HEK293T (cell line): ENCODE measurements around the gene MTA3.
"Not testable (repeated sequence)": the region's sequence is repeated elsewhere in the genome, so short reads cannot be mapped to it uniquely, and the experiment has no call there.

Experiments
- ARNT ChIP-seq: fragments of 450-650 bp; IDR thresholded peaks from 2 replicates; pipeline ENCODE4 v1.6.1; 2017; ENCODE audit warnings: mild to moderate bottlenecking
- BHLHE40 ChIP-seq: fragments of 450-650 bp; IDR thresholded peaks from 2 replicates; pipeline ENCODE4 v1.6.1; 2016; ENCODE audit warnings: mild to moderate bottlenecking, moderate library complexity, borderline replicate concordance
- CTBP1 ChIP-seq: fragments of 450-650 bp; IDR thresholded peaks from 2 replicates; pipeline ENCODE4 v1.6.1; 2016; ENCODE audit warnings: borderline replicate concordance
- ELF4 ChIP-seq: fragments of 450-650 bp; IDR thresholded peaks from 2 replicates; pipeline ENCODE4 v1.6.1; 2017; ENCODE audit warnings: antibody characterized with exemption
- FOXK2 ChIP-seq: fragments of 450-650 bp; IDR thresholded peaks from 2 replicates; pipeline ENCODE4 v1.6.1; 2016; ENCODE audit warnings: mild to moderate bottlenecking
- FOXM1 ChIP-seq: fragments of 450-650 bp; IDR thresholded peaks from 2 replicates; pipeline ENCODE4 v1.6.1; 2017; ENCODE audit warnings: mild to moderate bottlenecking, borderline replicate concordance
- HDGF ChIP-seq: fragments of 450-650 bp; IDR thresholded peaks from 2 replicates; pipeline ENCODE4 v1.6.1; 2017; ENCODE audit warnings: antibody characterized with exemption, borderline replicate concordance
- LEF1 ChIP-seq: fragments of 450-650 bp; IDR thresholded peaks from 2 replicates; pipeline ENCODE4 v1.6.1; 2017; ENCODE audit warnings: mild to moderate bottlenecking, borderline replicate concordance
- NFRKB ChIP-seq: fragments of 450-650 bp; IDR thresholded peaks from 2 replicates; pipeline ENCODE4 v1.6.1; 2016; ENCODE audit warnings: mild to moderate bottlenecking, moderate library complexity
- SP1 ChIP-seq: fragments of 450-650 bp; IDR thresholded peaks from 2 replicates; pipeline ENCODE4 v1.6.1; 2017
- SUZ12 ChIP-seq: fragments of 450-650 bp; IDR thresholded peaks from 2 replicates; pipeline ENCODE4 v1.6.1; 2016; ENCODE audit warnings: mild to moderate bottlenecking
- TARDBP ChIP-seq: fragments of 450-650 bp; IDR thresholded peaks from 2 replicates; pipeline ENCODE4 v1.6.1; 2016
- ZNF384 ChIP-seq: fragments of 450-650 bp; IDR thresholded peaks from 2 replicates; pipeline ENCODE4 v1.6.1; 2016
- TF ChIP-seq, protein P1 (sequence below): fragments of 450-650 bp; IDR thresholded peaks from 2 replicates; pipeline ENCODE4 v1.6.1; 2016

DNA sequence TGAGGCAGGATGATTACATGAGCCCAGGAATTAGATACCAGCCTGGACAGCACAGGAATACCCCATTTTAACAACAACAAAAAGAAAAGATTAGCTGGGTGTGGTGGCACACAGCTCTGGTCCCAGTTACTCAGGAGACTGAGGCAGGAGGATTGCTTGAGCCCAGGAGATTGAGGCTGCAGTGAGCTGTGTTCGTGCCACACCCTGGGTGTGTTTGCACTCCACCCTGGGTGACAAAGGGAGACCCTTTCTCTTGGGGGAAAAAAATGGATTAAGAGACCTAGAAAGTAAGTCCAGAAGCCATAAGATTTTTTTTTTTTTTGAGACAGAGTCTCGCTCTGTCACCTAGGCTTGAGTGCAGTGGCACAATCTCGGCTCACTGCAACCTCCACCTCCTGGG lies 16.2 kb downstream of the MTA3 start:
- not testable (repeated sequence) for TF ChIP-seq CTBP1, TARDBP, BHLHE40, NFRKB, ELF4, FOXM1, SP1, HDGF, ARNT, SUZ12, ZNF384, LEF1, FOXK2
- TF ChIP-seq, protein P1, sequence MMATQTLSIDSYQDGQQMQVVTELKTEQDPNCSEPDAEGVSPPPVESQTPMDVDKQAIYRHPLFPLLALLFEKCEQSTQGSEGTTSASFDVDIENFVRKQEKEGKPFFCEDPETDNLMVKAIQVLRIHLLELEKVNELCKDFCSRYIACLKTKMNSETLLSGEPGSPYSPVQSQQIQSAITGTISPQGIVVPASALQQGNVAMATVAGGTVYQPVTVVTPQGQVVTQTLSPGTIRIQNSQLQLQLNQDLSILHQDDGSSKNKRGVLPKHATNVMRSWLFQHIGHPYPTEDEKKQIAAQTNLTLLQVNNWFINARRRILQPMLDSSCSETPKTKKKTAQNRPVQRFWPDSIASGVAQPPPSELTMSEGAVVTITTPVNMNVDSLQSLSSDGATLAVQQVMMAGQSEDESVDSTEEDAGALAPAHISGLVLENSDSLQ = not testable (repeated sequence)
